MM.1S (cell line): ENCODE measurements around the gene METTL21C.

Source experiments
- CTCF ChIP-seq: fragments of 300-600 bp; sonication (generic); IDR thresholded peaks from 2 replicates; pipeline ENCODE4 v1.5.1; 2016; ENCODE audit warnings: antibody characterized with exemption, low read length, mixed read lengths
- EZH2 ChIP-seq: fragments of 300-600 bp; sonication (generic); optimal IDR thresholded peaks from 2 replicates; pipeline ENCODE3; 2017; ENCODE audit warnings: low read depth, mild to moderate bottlenecking, antibody characterized with exemption, low read length, mixed read lengths

DNA sequence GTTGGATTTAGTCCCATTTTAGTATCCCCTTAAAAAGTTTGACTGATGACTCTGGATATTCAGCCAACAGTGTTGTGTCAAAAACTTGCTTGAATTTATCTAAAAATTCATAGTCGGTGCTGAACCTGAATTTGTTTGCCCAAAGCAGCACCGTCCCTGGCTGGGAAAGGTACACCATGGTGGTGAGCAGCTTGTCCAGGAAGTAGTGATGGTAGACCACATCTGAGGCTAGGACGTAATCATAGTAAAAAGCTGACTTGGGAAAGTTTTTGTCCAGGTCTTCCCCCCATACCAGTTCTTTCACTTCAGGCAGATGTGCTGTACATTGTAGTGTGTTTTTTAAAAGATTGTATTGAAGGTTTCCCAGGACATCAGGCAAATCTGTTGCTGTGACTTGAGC is 8.8 kb downstream of the METTL21C start:
- no peak for TF ChIP-seq CTCF
- no peak for TF ChIP-seq EZH2
